Spleen (tissue), 11 donors: ENCODE data around the gene HAPLN2. TPM values are rescaled to one million over a fixed set of nuclear protein-coding genes. Genes with fewer than 3 reads are reported as not detected.
"Not testable (repeated sequence)": the region's sequence is repeated elsewhere in the genome, so short reads cannot be mapped to it uniquely, and the experiment has no call there.

Experiments
- DNase-seq: peaks from one replicate; pipeline ENCODE4 v3.0.0-alpha.2; 2020
- H3K27ac ChIP-seq, 8 donors: fragments of 200-600 bp; sonication (generic) in 7 of 8; 1 replicate in 4 of 8; 2 replicates in 4 of 8; pipeline versions ENCODE4 v1.5.0 to v1.8.0; 2016 to 2021; ENCODE audit warnings: inconsistent platforms in 4 of 8, mild to moderate bottlenecking in 4 of 8, moderate library complexity in 1 of 8
- H3K27me3 ChIP-seq, 7 donors: fragments of 200-600 bp; sonication (generic) in 6 of 7; replicated peaks in 1 of 7; 1 replicate in 4 of 7; 2 replicates in 3 of 7; pipeline versions ENCODE4 v1.5.0 to v1.8.0; 2016 to 2021; ENCODE audit warnings: inconsistent platforms in 3 of 7, mild to moderate bottlenecking in 1 of 7
- H3K36me3 ChIP-seq, 6 donors: fragments of 200-600 bp; sonication (generic) in 5 of 6; 1 replicate in 4 of 6; 2 replicates in 2 of 6; pipeline versions ENCODE4 v1.5.0 to v1.8.0; 2016 to 2021; ENCODE audit warnings: inconsistent platforms in 2 of 6
- H3K4me1 ChIP-seq, 6 donors: fragments of 200-600 bp; sonication (generic) in 5 of 6; 1 replicate in 3 of 6; 2 replicates in 3 of 6; pipeline versions ENCODE4 v1.5.0 to v1.8.0; 2016 to 2021; ENCODE audit warnings: inconsistent platforms in 3 of 6
- H3K4me3 ChIP-seq, 8 donors: fragments of 200-600 bp; sonication (generic) in 7 of 8; 1 replicate in 4 of 8; 2 replicates in 4 of 8; pipeline versions ENCODE4 v1.5.0 to v1.8.0; 2016 to 2021; ENCODE audit warnings: inconsistent platforms in 4 of 8, mild to moderate bottlenecking in 4 of 8, moderate library complexity in 2 of 8
- H3K9me3 ChIP-seq, 8 donors: fragments of 200-600 bp; sonication (generic) in 7 of 8; 1 replicate in 4 of 8; 2 replicates in 4 of 8; pipeline versions ENCODE4 v1.5.0 to v1.8.0; 2016 to 2021; ENCODE audit warnings: inconsistent platforms in 4 of 8
- POLR2A ChIP-seq, 3 donors: fragments of 450-650 bp; IDR thresholded peaks; one replicate each; pipeline ENCODE4 v1.5.1; 2017; ENCODE audit warnings: antibody characterized with exemption in 3 of 3, mild to moderate bottlenecking in 1 of 3
- POLR2AphosphoS5 ChIP-seq, 3 donors: sonication (generic); formaldehyde crosslinking; IDR thresholded peaks; one replicate each; pipeline ENCODE4 v1.5.1; 2017; ENCODE audit warnings: antibody characterized with exemption in 3 of 3
- WGBS, 5 donors: extraction: QIAGEN DNeasy Blood & Tissue Kit in 3 of 5; methylation state at CpG; one replicate each; pipeline versions ENCODE4 v1.1.5 to v1.1.7; 2013 to 2018; 5-methylcytosine and 5-hydroxymethylcytosine counted together
- intact Hi-C: fragments of 100-400 bp; cut with DNase I; formaldehyde crosslinking; loops from one replicate; pipeline ENCODE4 v1.15.0; 2023; ENCODE audit warnings: low total_unique reads
- polyA plus RNA-seq, 3 donors: library from polyadenylated mRNA; stranded (reverse); fragments of 200-250 nt; gene quantifications; one replicate each; pipeline ENCODE4 v1.2.1, GENCODE V29; 2013
- total RNA-seq, 7 donors: library from RNA; depleted of rRNA in 3 of 7; stranded (reverse); fragments of >200 nt in 3 of 7; fragmentation: NEBNext Ultra II Directional in 4 of 7; extraction: Animal tissue kit (Norgen Biotek cat#: 25700) in 4 of 7; gene quantifications; one replicate each; pipeline versions ENCODE4 v1.1.0 to v1.2.1, GENCODE V29; 2016 to 2021
- TF ChIP-seq, protein P1 (sequence below), 11 experiments: fragments of 200-600 bp in 7 of 11; fragments of 450-650 bp in 4 of 11; sonication (generic) in 4 of 11; IDR thresholded peaks in 8 of 11; conservative IDR thresholded peaks in 3 of 11; 1 replicate in 7 of 11; 2 replicates in 4 of 11; pipeline versions ENCODE4 v1.4.0 to v1.8.0; 2016 to 2021; ENCODE audit warnings: antibody characterized with exemption in 11 of 11, inconsistent platforms in 4 of 11, mild to moderate bottlenecking in 1 of 11
- donor health status: healthy with polysubstance abuse.
- donor health status: DM: no; HTN: no; CAD: no; lungs with moderate emphysema.
- donor health status: DM: no; HTN: no; CAD: no.
- donor health status: Bipolar disorder and iron deficiency.
- donor health status: healthy.
- donor health status: DM: no; HTN: no; CAD: no.
- donor health status: DM: yes; HTN: yes; CAD: no.

The HAPLN2 gene
- total and polyA plus RNA-seq, 10 donors, result 0.20 to 1.1 (median 0.36) TPM; not detected in 4

DNA sequence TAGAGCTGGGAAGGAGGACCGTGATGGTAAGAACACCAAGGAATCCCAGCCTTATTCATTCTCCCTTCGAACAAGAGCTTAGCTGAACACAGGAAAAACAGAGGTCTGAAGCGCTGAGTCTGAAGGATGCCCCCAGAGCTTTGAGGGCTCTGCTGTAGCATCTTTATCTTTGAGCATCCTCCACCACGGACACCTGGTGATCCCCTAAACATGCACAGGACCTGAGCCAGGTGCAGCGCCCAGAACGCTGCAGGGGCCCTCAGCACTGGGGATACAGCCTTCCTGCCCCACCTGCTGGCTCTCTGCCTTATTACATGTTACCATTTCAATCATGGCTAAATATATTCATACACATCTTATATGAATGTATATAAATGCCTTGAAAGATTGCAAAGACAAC lies 10.2 kb upstream of the HAPLN2 start:
- intact Hi-C loops, result loop anchor here (5.0 to 10.0 kb wide), 2 partner anchors 124 to 157 kb away; no protein-coding TSS in a partner anchor
- H3K9me3 ChIP-seq, result no peaks in the 10 kb centered on the region
- DNase-seq, result no peak
- 43 to 49% (median 44%) methylated on average over 6 of the region's 6 CpGs for WGBS, 5 donors
- H3K4me1 ChIP-seq, result peaks cover 6 to 25% (median 12%) of the 10 kb centered on the region in 6 donors
- H3K27me3 ChIP-seq, result peaks cover 0 to 36% (median 0%) of the 10 kb centered on the region in 7 donors
- no peaks in the 10 kb centered on the region for H3K36me3 ChIP-seq
- TF ChIP-seq, protein P1, sequence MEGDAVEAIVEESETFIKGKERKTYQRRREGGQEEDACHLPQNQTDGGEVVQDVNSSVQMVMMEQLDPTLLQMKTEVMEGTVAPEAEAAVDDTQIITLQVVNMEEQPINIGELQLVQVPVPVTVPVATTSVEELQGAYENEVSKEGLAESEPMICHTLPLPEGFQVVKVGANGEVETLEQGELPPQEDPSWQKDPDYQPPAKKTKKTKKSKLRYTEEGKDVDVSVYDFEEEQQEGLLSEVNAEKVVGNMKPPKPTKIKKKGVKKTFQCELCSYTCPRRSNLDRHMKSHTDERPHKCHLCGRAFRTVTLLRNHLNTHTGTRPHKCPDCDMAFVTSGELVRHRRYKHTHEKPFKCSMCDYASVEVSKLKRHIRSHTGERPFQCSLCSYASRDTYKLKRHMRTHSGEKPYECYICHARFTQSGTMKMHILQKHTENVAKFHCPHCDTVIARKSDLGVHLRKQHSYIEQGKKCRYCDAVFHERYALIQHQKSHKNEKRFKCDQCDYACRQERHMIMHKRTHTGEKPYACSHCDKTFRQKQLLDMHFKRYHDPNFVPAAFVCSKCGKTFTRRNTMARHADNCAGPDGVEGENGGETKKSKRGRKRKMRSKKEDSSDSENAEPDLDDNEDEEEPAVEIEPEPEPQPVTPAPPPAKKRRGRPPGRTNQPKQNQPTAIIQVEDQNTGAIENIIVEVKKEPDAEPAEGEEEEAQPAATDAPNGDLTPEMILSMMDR (IDR thresholded peaks at IDR 0.05 in 8 of 11, conservative IDR thresholded peaks at IDR 0.05 in 3 of 11), result peak in 10 of 11 experiments; percentile 36 to 69 (median 52)
- TF ChIP-seq POLR2AphosphoS5 (IDR thresholded peaks at IDR 0.05), result peak in 1 of 3 donors; percentile 7
- TF ChIP-seq POLR2A (IDR thresholded peaks at IDR 0.05), result no peak
- H3K4me3 ChIP-seq, result no peak overlapping the region
- no peak overlapping the region for H3K27ac ChIP-seq

GRCh38 chr1:156610072-156610471 lies 9.1 kb upstream of the HAPLN2 start:
- H3K27ac ChIP-seq, DNase-seq, H3K36me3 ChIP-seq, H3K9me3 ChIP-seq, H3K4me3 ChIP-seq: not testable (repeated sequence)
- Histone ChIP-seq H3K4me1 (peaks cover 6 to 25% (median 12%) of the 10 kb centered on the region in 6 donors), H3K27me3 (peaks cover 0 to 36% (median 0%) of the 10 kb centered on the region in 7 donors)
- intact Hi-C loops, result loop anchor here (5.0 kb wide), 1 partner anchor 223 kb away; no protein-coding TSS in a partner anchor
- 89 to 93% (median 91%) methylated on average over 9 of the region's 9 CpGs for WGBS, 5 donors

- no peak overlapping the region for H3K27ac ChIP-seq
- H3K4me1 ChIP-seq, result peaks cover 6 to 14% (median 9%) of the 10 kb centered on the region in 6 donors
- no peak for TF ChIP-seq POLR2A (IDR thresholded peaks at IDR 0.05)
- TF ChIP-seq, protein P1 (IDR thresholded peaks at IDR 0.05 in 8 of 11, conservative IDR thresholded peaks at IDR 0.05 in 3 of 11), result no peak
- no peak for TF ChIP-seq POLR2AphosphoS5 (IDR thresholded peaks at IDR 0.05)
- H3K9me3 ChIP-seq, result no peaks in the 10 kb centered on the region
- intact Hi-C loops, result loop anchor here (5.0 kb wide), 1 partner anchor 225 kb away; no protein-coding TSS in a partner anchor
- no peaks in the 10 kb centered on the region for H3K36me3 ChIP-seq
- no peak for DNase-seq
- no peak overlapping the region for H3K4me3 ChIP-seq
- H3K27me3 ChIP-seq, result peaks cover 0 to 53% (median 0%) of the 10 kb centered on the region in 7 donors
- 30 to 57% (median 45%) methylated on average over 3 of the region's 3 CpGs for WGBS, 5 donors
These were observed 6.5 kb upstream of the HAPLN2 start for GRCh38 chr1:156612666-156613065.

DNA sequence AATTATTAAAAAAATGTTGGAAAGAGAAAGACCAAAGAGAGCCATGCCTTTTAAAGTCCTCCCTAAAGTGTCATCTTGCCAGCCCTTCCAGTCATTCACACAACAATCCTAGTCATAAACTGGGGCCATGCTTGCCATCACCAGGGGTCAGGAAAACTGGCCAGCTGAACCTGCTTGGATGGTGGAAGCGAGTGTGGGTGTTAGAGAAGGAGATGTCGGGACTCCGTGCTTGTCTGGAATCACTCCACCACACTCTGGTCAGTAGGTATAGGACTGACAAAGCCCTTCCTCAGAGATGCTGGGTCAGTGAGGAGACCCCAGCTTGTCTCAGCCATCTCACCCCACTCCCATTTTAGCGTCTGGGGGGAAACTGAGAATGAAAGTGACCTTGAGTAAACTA lies 3.3 kb upstream of the HAPLN2 start:
- DNase-seq, result no peak

More for the DNA sequence above, 3.3 kb upstream of the HAPLN2 start:
- Histone ChIP-seq H3K9me3 (no peaks in the 10 kb centered on the region), H3K36me3 (no peaks in the 10 kb centered on the region), H3K4me3 (no peak overlapping the region), H3K27ac (peak overlapping the region in 3 of 8 donors; percentile 28 to 37 (median 33)), H3K4me1 (no peaks in the 10 kb centered on the region), H3K27me3 (peaks cover 0 to 72% (median 0%) of the 10 kb centered on the region in 7 donors)
- TF ChIP-seq POLR2A (IDR thresholded peaks at IDR 0.05) (no peak), POLR2AphosphoS5 (IDR thresholded peaks at IDR 0.05) (no peak)
- TF ChIP-seq, protein P1 (IDR thresholded peaks at IDR 0.05 in 8 of 11, conservative IDR thresholded peaks at IDR 0.05 in 3 of 11), result no peak
- intact Hi-C loops, result no loop called here
- 59 to 67% (median 63%) methylated on average over 4 of the region's 4 CpGs for WGBS, 5 donors
